ENCODE measurements around the gene PPM1N.

Gene PPM1N

DNA sequence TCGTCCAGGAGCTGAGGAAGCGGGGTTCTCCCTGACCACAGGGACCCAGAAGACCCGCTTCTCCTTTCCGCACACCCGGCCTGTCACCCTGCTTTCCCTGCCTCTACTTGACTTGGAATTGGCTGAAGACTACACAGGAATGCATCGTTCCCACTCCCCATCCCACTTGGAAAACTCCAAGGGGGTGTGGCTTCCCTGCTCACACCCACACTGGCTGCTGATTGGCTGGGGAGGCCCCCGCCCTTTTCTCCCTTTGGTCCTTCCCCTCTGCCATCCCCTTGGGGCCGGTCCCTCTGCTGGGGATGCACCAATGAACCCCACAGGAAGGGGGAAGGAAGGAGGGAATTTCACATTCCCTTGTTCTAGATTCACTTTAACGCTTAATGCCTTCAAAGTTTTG, 27.9 kb downstream of the PPM1N start:
- in situ Hi-C loops (cut with MboI; ENCODE audit: low sequenced_read_pairs) = no loop called here

- in situ Hi-C loops (cut with MboI; ENCODE audit: low sequenced_read_pairs) = no loop called here
Observed at GRCh38 chr19:45526971-45527370, 28.7 kb downstream of the PPM1N start.

- in situ Hi-C loops (cut with MboI; ENCODE audit: low sequenced_read_pairs) = no loop called here
Observed at GRCh38 chr19:45527731-45528130, 29.5 kb downstream of the PPM1N start.

- in situ Hi-C loops (cut with MboI; ENCODE audit: low sequenced_read_pairs) = no loop called here
Observed at GRCh38 chr19:45528149-45528743, 30.0 kb downstream of the PPM1N start.

- in situ Hi-C loops (cut with MboI; ENCODE audit: low sequenced_read_pairs) = no loop called here
Observed at GRCh38 chr19:45528744-45529419, 30.6 kb downstream of the PPM1N start.

GRCh38 chr19:45529420-45529785, 31.2 kb downstream of the PPM1N start:
- in situ Hi-C loops (cut with MboI; ENCODE audit: low sequenced_read_pairs) = no loop called here

- in situ Hi-C loops (cut with MboI; ENCODE audit: low sequenced_read_pairs) = no loop called here
Observed at GRCh38 chr19:45531349-45531748, 33.1 kb downstream of the PPM1N start.

- in situ Hi-C loops (cut with MboI; ENCODE audit: low sequenced_read_pairs) = no loop called here
Observed at GRCh38 chr19:45539459-45539858, 41.2 kb downstream of the PPM1N start.

GRCh38 chr19:45542234-45542668, 44.0 kb downstream of the PPM1N start:
- in situ Hi-C loops (cut with MboI; ENCODE audit: low sequenced_read_pairs) = no loop called here

DNA sequence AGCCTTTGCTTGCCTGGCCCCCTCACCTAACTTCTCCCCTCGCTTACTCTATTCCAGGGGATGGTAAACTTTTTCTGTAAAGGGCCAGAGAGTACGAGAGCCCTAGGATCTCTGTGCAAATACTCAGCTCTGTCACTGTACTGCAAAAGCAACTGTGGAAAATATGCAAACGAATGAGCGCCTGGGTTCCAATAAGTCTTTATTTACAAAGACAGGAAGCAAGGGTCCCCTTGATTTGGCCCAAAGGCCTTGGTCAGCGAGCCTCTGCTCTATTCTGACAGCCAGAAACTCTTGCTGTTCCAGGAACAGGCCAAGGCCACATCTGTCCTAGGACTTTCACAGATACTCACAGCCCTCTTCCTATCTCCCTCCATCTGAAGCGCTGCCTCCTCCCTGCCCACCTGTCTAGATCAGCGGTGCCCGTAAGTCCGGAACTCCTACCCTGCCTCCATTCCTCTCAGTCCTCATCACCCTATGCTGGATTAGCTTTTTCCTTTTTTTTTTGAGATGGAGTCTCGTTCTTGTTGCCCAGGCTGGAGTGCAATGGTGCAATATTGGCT, 49.0 kb downstream of the PPM1N start:
- in situ Hi-C loops (cut with MboI; ENCODE audit: low sequenced_read_pairs) = no loop called here

GRCh38 chr19:45547965-45548609, 49.8 kb downstream of the PPM1N start:
- in situ Hi-C loops (cut with MboI; ENCODE audit: low sequenced_read_pairs) = no loop called here

Data from HL-60/S4 treated with retinoic acid at 250 ng/mL for 4 days and 3 days (cell line).